Naive thymus-derived CD4-positive, alpha-beta T cell (primary cell): ENCODE measurements around the gene ERVH48-1. TPM values are rescaled to one million over a fixed set of nuclear protein-coding genes. Genes with fewer than 3 reads are reported as not detected.
"Not testable (repeated sequence)": the region's sequence is repeated elsewhere in the genome, so short reads cannot be mapped to it uniquely, and the experiment has no call there.

Source experiments
- ATAC-seq: fragments of 150-1000 bp; cut with Tn5 transposase; 2 replicates; pipeline ENCODE4 v1.10.0; 2021; ENCODE audit warnings: mild to moderate bottlenecking, moderate library complexity
- CTCF ChIA-PET: fragments of 350-600 bp; sonication (Branson Sonifier 250); formaldehyde crosslinking; loops from one replicate; lab custom pipeline; 2021; ENCODE audit warnings: antibody characterized with exemption; lab: Charles Lee
- POLR2A ChIA-PET: fragments of 350-600 bp; sonication (Branson Sonifier 250); formaldehyde crosslinking; loops from one replicate; lab custom pipeline; 2021; ENCODE audit warnings: antibody characterized with exemption, inconsistent platforms; lab: Charles Lee
- DNase-seq, 9 donors: peaks; one replicate each; pipeline versions ENCODE4 v3.0.0 to v3.0.0-alpha.2; 2020 to 2022; ENCODE audit warnings: mixed read lengths in 1 of 9
- H3K27ac ChIP-seq: one replicate; pipeline ENCODE4 v1.7.0; 2013; ENCODE audit warnings: mild to moderate bottlenecking, low read depth, low read length, moderate library complexity
- H3K27me3 ChIP-seq, 2 donors: one replicate each; pipeline ENCODE4 v1.7.0; 2013; ENCODE audit warnings: low read length in 2 of 2, mild to moderate bottlenecking in 2 of 2, moderate library complexity in 2 of 2; ENCODE audit not compliant: control insufficient read depth in 2 of 2, insufficient read depth in 2 of 2
- H3K36me3 ChIP-seq, 3 experiments: 1 replicate in 2 of 3; 2 replicates in 1 of 3; pipeline ENCODE4 v1.7.0; 2013; ENCODE audit warnings: low read length in 3 of 3, mild to moderate bottlenecking in 3 of 3, moderate library complexity in 1 of 3; ENCODE audit not compliant: insufficient read depth in 3 of 3, control insufficient read depth in 2 of 3
- H3K4me1 ChIP-seq, 2 donors: one replicate each; pipeline ENCODE4 v1.7.0; 2013; ENCODE audit warnings: low read length in 2 of 2, mild to moderate bottlenecking in 2 of 2, moderate library complexity in 1 of 2; ENCODE audit not compliant: control insufficient read depth in 2 of 2, insufficient read depth in 2 of 2
- H3K4me3 ChIP-seq: 2 replicates; pipeline ENCODE4 v1.7.0; 2013; ENCODE audit warnings: mild to moderate bottlenecking, low read length
- H3K9me3 ChIP-seq, 3 experiments: 1 replicate in 2 of 3; 2 replicates in 1 of 3; pipeline ENCODE4 v1.7.0; 2013; ENCODE audit warnings: low read length in 3 of 3; ENCODE audit not compliant: control insufficient read depth in 2 of 3
- H3K27ac Mint-ChIP-seq, 9 donors: one replicate each; pipeline ENCODE4 v1.8.0; 2020 to 2022; ENCODE audit warnings: mixed read lengths in 9 of 9, mild to moderate bottlenecking in 8 of 9, moderate library complexity in 5 of 9, inconsistent platforms in 2 of 9
- H3K27me3 Mint-ChIP-seq, 5 donors: one replicate each; pipeline ENCODE4 v1.8.0; 2021 to 2022; ENCODE audit warnings: mixed read lengths in 5 of 5, mild to moderate bottlenecking in 1 of 5
- H3K36me3 Mint-ChIP-seq, 5 donors: one replicate each; pipeline ENCODE4 v1.8.0; 2020 to 2022; ENCODE audit warnings: mixed read lengths in 5 of 5, mild to moderate bottlenecking in 3 of 5, inconsistent platforms in 1 of 5
- H3K4me1 Mint-ChIP-seq, 7 donors: one replicate each; pipeline ENCODE4 v1.8.0; 2020 to 2022; ENCODE audit warnings: mixed read lengths in 7 of 7, mild to moderate bottlenecking in 3 of 7, inconsistent platforms in 1 of 7
- H3K4me3 Mint-ChIP-seq, 10 donors: one replicate each; pipeline ENCODE4 v1.8.0; 2020 to 2022; ENCODE audit warnings: mild to moderate bottlenecking in 10 of 10, mixed read lengths in 10 of 10, moderate library complexity in 6 of 10, inconsistent platforms in 2 of 10
- H3K9me3 Mint-ChIP-seq, 11 donors: one replicate each; pipeline ENCODE4 v1.8.0; 2020 to 2022; ENCODE audit warnings: mixed read lengths in 11 of 11, mild to moderate bottlenecking in 4 of 11, inconsistent platforms in 1 of 11, moderate library complexity in 1 of 11
- intact Hi-C, 2 donors: fragments of 100-400 bp; cut with micrococcal nuclease; formaldehyde crosslinking; loops; one replicate each; pipeline ENCODE4 v1.15.1; 2023
- polyA plus RNA-seq, 2 donors: library from polyadenylated mRNA; unstranded; fragments of 300-500 nt; fragmentation: Illumina TruSeq; gene quantifications; one replicate each; pipeline ENCODE4 v1.2.3, GENCODE V29; 2021
- total RNA-seq, 6 experiments: library from RNA in 5 of 6; stranded (reverse) in 5 of 6; gene quantifications; 1 replicate in 5 of 6; 2 replicates in 1 of 6; pipeline ENCODE4 v1.2.3 and lab custom pipeline; 2021 to 2026

ERVH48-1 gene
- total and polyA plus RNA-seq, 7 experiments from 2014 or later = 0.17 to 2.8 (median 0.65) TPM

DNA sequence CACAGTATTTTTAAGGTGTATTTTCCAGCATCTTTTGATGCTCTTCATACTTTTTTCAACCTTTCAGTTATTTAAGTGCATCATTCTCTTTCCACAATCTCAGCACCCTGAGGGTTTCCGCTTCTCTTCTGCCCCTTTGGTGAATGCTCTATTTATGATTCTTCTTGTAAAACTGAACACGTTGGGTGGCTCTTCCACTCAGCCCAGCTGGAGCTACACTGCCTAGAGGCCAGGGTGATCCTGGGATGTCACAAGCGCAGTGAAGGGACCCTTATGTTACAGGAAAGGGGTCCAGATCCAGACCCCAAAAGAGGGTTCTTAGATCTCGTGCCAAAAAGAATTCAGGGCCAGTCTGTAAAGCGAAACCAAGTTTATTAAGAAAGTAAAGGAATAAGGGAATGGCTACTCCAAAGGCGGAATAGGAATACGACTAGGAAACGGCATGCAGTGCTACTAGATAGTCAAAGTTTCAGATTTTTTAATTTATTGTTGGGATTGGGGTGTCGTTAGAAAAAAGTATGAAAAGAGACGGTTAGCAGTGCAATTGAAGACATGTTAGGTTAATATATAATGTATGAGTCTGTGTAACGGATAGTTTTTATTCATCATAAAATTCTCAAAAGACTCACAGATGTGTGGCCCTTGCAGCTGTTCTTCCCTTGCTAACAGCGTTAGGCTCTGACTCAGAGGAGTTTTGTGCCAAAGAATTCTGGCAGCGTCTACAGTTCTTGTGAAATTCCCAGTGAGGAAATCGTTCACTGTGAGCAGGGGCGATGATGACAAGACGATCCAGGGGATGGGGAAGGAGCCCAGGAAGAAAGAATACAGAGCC is 14.4 kb upstream of the ERVH48-1 start:
- ATAC-seq (peak; percentile 31), DNase-seq (no peak)
- H3K36me3 ChIP-seq = no peaks in the 10 kb centered on the region
- Mint-ChIP-seq H3K27me3 (peaks cover 0 to 2% (median 0%) of the 10 kb centered on the region in 5 donors), H3K9me3 (peaks cover 0 to 1% (median 0%) of the 10 kb centered on the region in 11 donors), H3K4me1 (peaks cover 0 to 4% (median 0%) of the 10 kb centered on the region in 7 donors), H3K36me3 (peaks cover 0 to 14% (median 0%) of the 10 kb centered on the region in 5 donors), H3K4me3 (no peak overlapping the region), H3K27ac (no peak overlapping the region)
- no peaks in the 10 kb centered on the region for H3K27me3 ChIP-seq
- no peaks in the 10 kb centered on the region for H3K4me1 ChIP-seq
- H3K4me3 ChIP-seq = no peak overlapping the region
- H3K9me3 ChIP-seq = no peaks in the 10 kb centered on the region
- H3K27ac ChIP-seq = no peak overlapping the region
- CTCF ChIA-PET = no interaction called here
- POLR2A ChIA-PET = no interaction called here
- intact Hi-C loops = no loop called here

DNA sequence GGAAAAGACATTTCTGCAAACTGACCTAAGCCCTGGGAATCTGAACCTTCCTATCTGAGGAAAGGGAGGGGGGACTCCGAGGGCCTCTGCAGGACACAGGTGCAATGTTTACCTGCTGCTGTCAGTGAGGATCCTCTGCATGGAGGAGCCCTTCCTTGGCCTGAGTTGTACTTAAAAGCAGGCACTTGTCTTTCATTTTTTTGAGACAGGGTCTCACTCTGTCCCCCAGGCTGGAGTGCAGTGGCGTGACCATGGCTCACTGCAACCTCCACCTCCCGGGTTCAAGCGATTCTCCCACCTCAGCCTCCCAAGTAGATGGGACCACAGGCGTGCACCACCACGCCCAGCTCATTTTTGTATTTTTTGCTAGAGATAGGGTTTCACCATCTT is 13.2 kb upstream of the ERVH48-1 start:
- H3K4me3 ChIP-seq, H3K27ac Mint-ChIP-seq, H3K27me3 ChIP-seq, H3K4me3 Mint-ChIP-seq, H3K9me3 Mint-ChIP-seq, intact Hi-C loops, H3K27ac ChIP-seq, H3K36me3 ChIP-seq, H3K4me1 Mint-ChIP-seq, H3K9me3 ChIP-seq, CTCF ChIA-PET, H3K27me3 Mint-ChIP-seq, H3K4me1 ChIP-seq, ATAC-seq, DNase-seq: not testable (repeated sequence)
- peaks cover 0 to 14% (median 0%) of the 10 kb centered on the region in 5 donors for H3K36me3 Mint-ChIP-seq
- POLR2A ChIA-PET = interaction anchor here (0.6 kb wide), 1 partner anchor 18 kb away, joined by 3 read pairs; no protein-coding TSS in a partner anchor

DNA sequence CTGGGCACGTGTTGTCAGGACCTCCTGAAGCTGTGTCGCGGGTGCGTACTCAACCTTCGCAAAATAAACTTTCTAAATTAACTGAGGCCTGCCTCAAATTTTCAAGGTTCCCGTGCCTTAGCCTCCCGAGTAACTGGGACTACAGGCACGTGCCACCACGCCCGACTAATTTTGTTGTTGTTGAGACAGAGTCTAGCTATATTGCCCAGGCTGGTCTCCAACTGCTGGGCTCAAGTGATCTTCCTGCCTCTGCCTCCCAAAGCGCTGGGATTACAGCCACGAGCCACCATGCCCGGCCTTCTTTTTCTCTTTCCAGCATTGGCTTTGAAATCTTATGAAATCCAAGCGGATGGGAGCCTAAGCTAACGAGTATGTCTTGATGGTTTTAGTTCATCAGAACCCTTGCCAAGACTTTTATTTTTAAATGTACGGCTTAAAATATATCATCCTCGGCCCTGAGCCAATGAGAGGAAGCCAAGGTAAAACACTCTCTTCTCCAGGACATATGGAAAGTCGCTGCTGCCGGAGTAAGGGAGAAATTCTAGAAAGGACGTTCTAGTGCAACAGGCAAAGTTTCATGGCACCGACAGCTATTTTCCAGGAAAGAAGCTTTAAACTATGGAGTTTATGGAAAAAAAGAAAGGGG is 12.7 kb upstream of the ERVH48-1 start:
- Histone ChIP-seq H3K4me1 (no peaks in the 10 kb centered on the region), H3K36me3 (no peaks in the 10 kb centered on the region), H3K4me3 (no peak overlapping the region), H3K27me3 (no peaks in the 10 kb centered on the region), H3K9me3 (no peaks in the 10 kb centered on the region), H3K27ac (no peak overlapping the region)
- Mint-ChIP-seq H3K4me1 (peaks cover 0 to 4% (median 0%) of the 10 kb centered on the region in 7 donors), H3K36me3 (peaks cover 0 to 11% (median 0%) of the 10 kb centered on the region in 5 donors), H3K27ac (peak overlapping the region in 1 of 9 donors; percentile 25), H3K27me3 (no peaks in the 10 kb centered on the region), H3K9me3 (peaks cover 0 to 1% (median 0%) of the 10 kb centered on the region in 11 donors), H3K4me3 (no peak overlapping the region)
- DNase-seq = no peak
- CTCF ChIA-PET = no interaction called here
- POLR2A ChIA-PET = interaction anchor here (0.6 kb wide), 1 partner anchor 18 kb away, joined by 3 read pairs; no protein-coding TSS in a partner anchor
- ATAC-seq = no peak
- intact Hi-C loops = no loop called here

DNA sequence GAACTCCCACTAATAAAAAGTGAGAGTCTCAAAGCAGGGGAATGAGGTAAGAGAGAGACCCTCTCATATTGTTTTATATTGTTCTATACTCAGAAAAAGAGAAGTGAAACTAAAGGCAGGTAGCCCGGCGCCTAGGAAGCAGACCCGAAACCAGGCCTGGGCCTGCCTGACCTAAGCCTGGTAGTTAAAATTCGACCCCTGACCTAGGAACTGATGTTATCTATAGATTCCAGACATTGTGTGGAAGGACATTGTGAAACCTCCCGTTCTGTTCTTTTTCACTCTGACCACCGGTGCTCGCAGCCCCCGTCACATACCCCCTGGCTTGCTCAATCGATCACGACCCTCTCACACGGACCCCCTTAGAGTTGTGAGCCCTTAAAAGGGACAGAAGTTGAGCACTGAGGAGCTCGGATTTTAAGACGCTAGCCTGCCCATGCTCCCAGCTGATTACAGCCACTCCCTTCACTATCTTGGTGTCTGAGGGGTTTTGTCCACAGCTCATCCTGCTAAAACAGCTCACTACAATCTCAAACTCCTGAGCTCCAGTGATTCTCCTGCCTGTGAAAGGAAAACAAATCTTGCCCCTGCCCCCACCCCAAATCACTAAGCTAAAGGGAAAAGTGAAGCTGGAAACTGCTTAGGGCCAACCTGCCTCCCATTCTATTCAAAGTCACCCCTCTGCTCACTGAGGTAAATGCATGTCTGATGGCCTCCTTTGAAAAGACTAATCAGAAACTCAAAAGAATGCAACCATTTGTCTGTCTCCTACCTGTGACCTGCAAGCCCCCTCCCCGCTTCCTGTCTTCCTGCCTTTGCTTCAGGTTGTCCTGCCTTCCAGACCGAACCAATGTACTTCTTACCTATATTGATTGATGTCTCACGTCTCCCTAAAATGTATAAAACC is 11.9 kb upstream of the ERVH48-1 start:
- H3K4me3 ChIP-seq, CTCF ChIA-PET, H3K4me1 ChIP-seq, H3K36me3 ChIP-seq, H3K27ac ChIP-seq, H3K27me3 ChIP-seq, H3K4me1 Mint-ChIP-seq, H3K4me3 Mint-ChIP-seq, POLR2A ChIA-PET, H3K27me3 Mint-ChIP-seq, ATAC-seq, DNase-seq, intact Hi-C loops, H3K9me3 ChIP-seq, H3K9me3 Mint-ChIP-seq: not testable (repeated sequence)
- peaks cover 0 to 10% (median 0%) of the 10 kb centered on the region in 5 donors for H3K36me3 Mint-ChIP-seq
- H3K27ac Mint-ChIP-seq = peak overlapping the region in 2 of 9 donors; percentile 25 to 50

DNA sequence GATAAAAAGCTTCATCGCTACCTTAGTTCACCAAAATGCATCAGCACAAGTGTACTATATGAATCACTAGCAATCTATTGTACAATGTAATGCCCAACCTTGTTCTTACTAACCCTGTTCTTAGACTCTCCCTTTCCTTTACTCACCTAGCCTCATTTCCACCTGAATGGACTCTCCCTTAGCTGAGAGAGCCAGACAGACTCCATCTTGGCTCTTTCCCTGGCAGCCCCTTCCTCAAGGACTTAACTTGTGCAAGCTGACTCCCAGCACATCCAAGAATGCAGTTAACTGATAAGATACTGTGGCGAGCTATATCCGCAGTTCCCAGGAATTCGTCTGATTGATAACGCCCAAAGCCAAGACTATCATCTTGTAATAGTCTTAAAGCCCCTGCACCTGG is 10.9 kb upstream of the ERVH48-1 start:
- H3K9me3 ChIP-seq, H3K27ac ChIP-seq, H3K4me1 ChIP-seq, DNase-seq, H3K27ac Mint-ChIP-seq, H3K4me1 Mint-ChIP-seq, intact Hi-C loops, H3K27me3 Mint-ChIP-seq, CTCF ChIA-PET, POLR2A ChIA-PET, ATAC-seq, H3K27me3 ChIP-seq, H3K4me3 ChIP-seq, H3K36me3 ChIP-seq, H3K9me3 Mint-ChIP-seq, H3K4me3 Mint-ChIP-seq: not testable (repeated sequence)
- H3K36me3 Mint-ChIP-seq = peaks cover 0 to 10% (median 0%) of the 10 kb centered on the region in 5 donors

DNA sequence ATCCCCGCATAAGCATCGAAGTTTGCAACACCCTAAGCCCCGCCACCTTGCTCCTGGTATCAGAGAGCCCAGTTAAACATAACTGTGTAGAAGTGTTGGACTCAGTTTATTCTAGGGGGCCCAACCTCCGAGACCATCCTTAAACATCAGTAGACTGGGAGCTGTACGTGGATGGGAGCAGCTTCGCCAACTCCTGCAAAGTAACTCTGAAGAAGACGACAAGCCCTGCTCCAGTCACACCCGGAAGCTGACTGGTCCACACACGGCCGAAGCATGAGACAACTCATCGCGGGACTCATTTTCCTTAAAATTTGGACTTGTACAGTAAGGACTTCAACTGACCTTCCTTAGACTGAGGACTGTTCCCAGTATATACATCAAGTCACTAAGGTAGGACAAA is 8.5 kb upstream of the ERVH48-1 start:
- ATAC-seq, H3K27ac Mint-ChIP-seq, H3K36me3 Mint-ChIP-seq, H3K4me3 Mint-ChIP-seq, H3K27ac ChIP-seq, POLR2A ChIA-PET, H3K27me3 ChIP-seq, H3K9me3 Mint-ChIP-seq, H3K4me3 ChIP-seq, H3K4me1 Mint-ChIP-seq, H3K27me3 Mint-ChIP-seq, H3K9me3 ChIP-seq, intact Hi-C loops, H3K36me3 ChIP-seq, H3K4me1 ChIP-seq, DNase-seq: not testable (repeated sequence)
- CTCF ChIA-PET = interaction anchor here (0.7 kb wide), 1 partner anchor 10 kb away, joined by 3 read pairs; no protein-coding TSS in a partner anchor
